WTC11 (cell line): ENCODE measurements around the gene TNIP3.

Experiments used
- ATF2 ChIP-seq: sonication (generic); formaldehyde crosslinking; IDR thresholded peaks from 2 replicates; pipeline ENCODE4 v1.8.1; 2022; ENCODE audit warnings: low read depth, missing genetic modification reagents, borderline replicate concordance
- ATF6 ChIP-seq: sonication (generic); formaldehyde crosslinking; IDR thresholded peaks from 2 replicates; pipeline ENCODE4 v1.8.1; 2023; ENCODE audit warnings: mild to moderate bottlenecking, missing genetic modification reagents
- CREM ChIP-seq: sonication (generic); formaldehyde crosslinking; IDR thresholded peaks from 2 replicates; pipeline ENCODE4 v1.8.1; 2022; ENCODE audit warnings: mild to moderate bottlenecking, missing genetic modification reagents, moderate library complexity
- CTCF ChIP-seq: fragments of 200-600 bp; IDR thresholded peaks from 2 replicates; pipeline ENCODE4 v1.8.0; 2022; ENCODE audit warnings: antibody characterized with exemption
- FOXK1 ChIP-seq: sonication (generic); formaldehyde crosslinking; IDR thresholded peaks from 2 replicates; pipeline ENCODE4 v1.8.0; 2022; ENCODE audit warnings: mild to moderate bottlenecking, moderate library complexity, missing genetic modification reagents
- FOXP4 ChIP-seq: sonication (generic); formaldehyde crosslinking; IDR thresholded peaks from 2 replicates; pipeline ENCODE4 v1.8.0; 2022; ENCODE audit warnings: mild to moderate bottlenecking, missing genetic modification reagents
- HMGXB4 ChIP-seq: sonication (generic); formaldehyde crosslinking; IDR thresholded peaks from 2 replicates; pipeline ENCODE4 v1.8.1; 2023; ENCODE audit warnings: mild to moderate bottlenecking, moderate library complexity, missing genetic modification reagents
- MAX ChIP-seq: sonication (generic); formaldehyde crosslinking; IDR thresholded peaks from 2 replicates; pipeline ENCODE4 v1.8.0; 2022; ENCODE audit warnings: mild to moderate bottlenecking, missing genetic modification reagents
- USF1 ChIP-seq: sonication (generic); formaldehyde crosslinking; IDR thresholded peaks from 2 replicates; pipeline ENCODE4 v1.8.0; 2022; ENCODE audit warnings: mild to moderate bottlenecking, missing genetic modification reagents
- ZNF232 ChIP-seq: sonication (generic); formaldehyde crosslinking; IDR thresholded peaks from 2 replicates; pipeline ENCODE4 v1.8.0; 2022; ENCODE audit warnings: mild to moderate bottlenecking, missing genetic modification reagents
- ZNF396 ChIP-seq: fragments of 250-450 bp; sonication (Bioruptor Pico); IDR thresholded peaks from 2 replicates; pipeline ENCODE4 v1.8.0; 2021; ENCODE audit warnings: mild to moderate bottlenecking, moderate library complexity, borderline replicate concordance

GRCh38 chr4:121100093-121100775 lies 63.9 kb downstream of the TNIP3 start:
- no peak for TF ChIP-seq CTCF
- TF ChIP-seq ZNF232 (CRISPR knock-in tag) = no peak
- TF ChIP-seq FOXP4 = no peak
- no peak for TF ChIP-seq MAX (CRISPR knock-in tag)
- TF ChIP-seq ZNF396 = no peak
- TF ChIP-seq HMGXB4 (CRISPR knock-in tag) = no peak
- no peak for TF ChIP-seq ATF2 (CRISPR knock-in tag)
- no peak for TF ChIP-seq USF1 (CRISPR knock-in tag)
- TF ChIP-seq CREM = no peak
- TF ChIP-seq ATF6 (CRISPR knock-in tag) = no peak
- no peak for TF ChIP-seq FOXK1 (CRISPR knock-in tag)
